Measurements from ENCODE around the gene PPIL1. TPM values are rescaled to one million over a fixed set of nuclear protein-coding genes. Genes with fewer than 3 reads are reported as not detected.

Gene PPIL1
- total and polyA plus RNA-seq, 2 of the 8 experiments (the other 6 are each of a cell fraction or from before 2014, with no cell fraction given) = 83.7 to 86.5 TPM

DNA sequence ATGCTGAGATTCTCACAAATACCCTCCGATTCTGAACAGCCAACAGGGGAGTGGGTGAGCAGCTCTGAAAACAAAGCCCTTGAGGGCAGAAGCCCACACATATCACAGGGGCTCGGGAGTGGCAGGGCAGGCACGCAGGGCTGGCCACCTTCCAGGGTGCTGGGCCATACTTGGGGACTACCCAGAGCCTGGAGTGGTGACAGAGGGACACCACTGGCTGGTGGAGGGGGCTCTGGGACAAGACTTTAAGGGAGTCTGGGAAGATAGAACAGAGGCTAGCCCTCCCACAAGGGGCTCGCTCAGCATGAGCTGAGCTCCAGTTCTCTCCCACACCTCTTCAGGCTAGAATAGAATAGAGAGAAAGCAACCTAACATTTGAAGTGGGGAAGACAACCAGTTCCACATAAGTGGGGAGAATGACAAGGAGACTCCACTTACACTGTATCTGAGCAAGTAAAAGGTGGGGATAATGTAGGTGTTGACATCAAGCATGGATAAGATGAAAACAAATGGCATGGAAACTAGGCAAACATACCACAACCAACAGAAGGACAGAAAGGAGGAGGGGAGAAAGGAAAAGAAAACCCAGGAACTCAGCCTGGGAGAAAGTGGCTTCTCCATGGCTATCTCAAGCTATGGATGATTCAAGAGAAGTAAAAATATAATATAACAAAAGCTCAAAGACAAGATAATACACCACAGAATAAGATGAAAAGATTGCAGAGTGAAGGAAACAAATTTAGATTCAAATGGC, 7.0 kb downstream of the PPIL1 start:
- Histone ChIP-seq H3K23ac (ENCODE audit: insufficient read length) (no peak overlapping the region), H2BK15ac (ENCODE audit: low read length) (no peak overlapping the region), H2AK5ac (ENCODE audit: low read depth, low read length) (no peak overlapping the region), H3K36me3 (ENCODE audit: control insufficient read depth in 2 of 4, insufficient read depth in 4 of 4, low read length in 3 of 4) (peaks cover 9 to 53% (median 23%) of the 10 kb centered on the region in 4 experiments), H3K14ac (ENCODE audit: insufficient read length) (no peak overlapping the region), H4K8ac (ENCODE audit: extremely low read depth, insufficient read depth, low read length) (no peak overlapping the region), H3K4ac (replicated peaks; ENCODE audit: insufficient read length, low read depth, low read length) (no peak overlapping the region), H3K79me1 (ENCODE audit: low read depth, low read length) (peaks cover 15% of the 10 kb centered on the region), H2AFZ (ENCODE audit: low read length) (no peak overlapping the region), H3K4me2 (ENCODE audit: insufficient read depth in 1 of 2, low read depth in 2 of 2, low read length in 2 of 2) (no peak overlapping the region), H2BK20ac (ENCODE audit: low read length) (no peak overlapping the region), H3K18ac (ENCODE audit: extremely low read depth, low read length) (no peak overlapping the region), H3K23me2 (ENCODE audit: low read depth, low read length) (no peaks in the 10 kb centered on the region; the same call in 1 of the 2 replicates), H4K5ac (ENCODE audit: insufficient read length, low read depth, low read length) (no peak overlapping the region), H3K56ac (replicated peaks; ENCODE audit: insufficient read length, low read depth, low read length) (no peak overlapping the region), H4K91ac (replicated peaks; ENCODE audit: insufficient read length, low read length) (no peak overlapping the region), H2BK12ac (ENCODE audit: low read depth, low read length) (no peak overlapping the region), H2BK5ac (ENCODE audit: low read depth, low read length) (no peak overlapping the region), H3K4me1 (replicated peaks in 1 of 4; ENCODE audit: control insufficient read depth in 3 of 4, insufficient read depth in 4 of 4, low read length in 3 of 4) (no peaks in the 10 kb centered on the region), H3K9me3 (ENCODE audit: insufficient read depth in 2 of 2, low read depth in 1 of 2, low read length in 1 of 2) (no peaks in the 10 kb centered on the region), H3K4me3 (ENCODE audit: extremely low read depth in 1 of 4, insufficient read depth in 2 of 4, low read depth in 3 of 4, low read length in 4 of 4) (no peak overlapping the region), H4K20me1 (replicated peaks in 1 of 2; ENCODE audit: control insufficient read depth in 1 of 2, insufficient read depth in 2 of 2, low read length in 2 of 2) (peaks cover 7 to 14% of the 10 kb centered on the region in 2 experiments), H3K27me3 (replicated peaks in 1 of 4; ENCODE audit: control insufficient read depth in 3 of 4, extremely low read depth in 1 of 4, insufficient read depth in 3 of 4, low read length in 3 of 4) (no peaks in the 10 kb centered on the region), H3K27ac (ENCODE audit: low read depth, low read length) (no peak overlapping the region), H3K9ac (replicated peaks in 1 of 4; ENCODE audit: extremely low read depth in 1 of 4, low read depth in 3 of 4, low read length in 3 of 4) (no peak overlapping the region), H3K79me2 (ENCODE audit: control insufficient read depth in 1 of 2, insufficient read depth in 2 of 2, low read length in 2 of 2) (peaks cover 5 to 88% of the 10 kb centered on the region in 2 experiments; a peak in 3 of 4 replicates), H2BK120ac (replicated peaks; ENCODE audit: low read depth, low read length) (no peak overlapping the region)
- 93% methylated on average over 4 of the region's 4 CpGs; no CpG with 5 or more reads in 1 of the 2 experiments for WGBS, 2 experiments (ENCODE audit: extremely low coverage in 1 of 2, insufficient coverage in 1 of 2, insufficient read length in 1 of 2, insufficient replicate concordance in 2 of 2, low coverage in 1 of 2, low lambda C conversion rate in 2 of 2, missing lambda C conversion rate in 1 of 2)
- ChIA-PET CTCF (ENCODE audit: partially characterized antibody) (interaction anchor here (1.2 to 12.6 kb wide), 5 partner anchors 19 to 341 kb away, joined by 3 to 99 read pairs (median 4); no protein-coding TSS in a partner anchor), POLR2A (ENCODE audit: partially characterized antibody) (interaction anchor here (0.7 kb wide), 1 partner anchor 74 kb away, joined by 3 read pairs; no protein-coding TSS in a partner anchor)
- FAIRE-seq = no peak
- no peak for DNase-seq (ENCODE audit: low read depth in 1 of 2, low spot score in 2 of 2)
- TF ChIP-seq KDM5A (IDR thresholded peaks at IDR 0.05; ENCODE audit: low read length) (no peak), GABPA (IDR thresholded peaks at IDR 0.05; ENCODE audit: borderline replicate concordance, insufficient read depth, low read length) (no peak), CTBP2 (IDR thresholded peaks at IDR 0.05; ENCODE audit: borderline replicate concordance, insufficient read depth, insufficient read length, low read length) (no peak)
